ENCODE data around the gene MPRIP.
"Not testable (repeated sequence)": the region's sequence is repeated elsewhere in the genome, so short reads cannot be mapped to it uniquely, and the experiment has no call there.

MPRIP gene

DNA sequence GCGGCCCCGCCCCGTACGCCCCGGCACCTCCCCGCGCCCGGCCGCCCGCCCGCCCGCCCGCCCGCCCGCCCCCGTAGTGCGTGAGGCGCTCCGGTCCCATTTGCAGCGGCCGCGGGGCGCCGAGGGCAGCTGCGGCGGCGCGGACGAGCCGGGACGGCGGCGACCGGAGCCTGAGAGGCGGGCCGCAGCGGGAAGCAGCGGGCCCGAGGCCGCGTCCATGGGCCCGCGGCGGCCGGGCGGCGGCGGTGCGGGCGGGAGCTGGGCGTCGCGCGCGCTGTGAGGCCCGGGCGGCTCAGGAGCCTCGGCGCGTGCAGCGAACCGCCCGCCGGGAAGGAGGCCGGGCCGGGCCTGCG is at the start of gene MPRIP:
MPRIP (plus strand) TSS at position 74 of the 353 bp plus-strand sequence. CDS start 392 bp downstream, outside the sequence.
- no peak for DNase-seq (ENCODE audit: low read depth in 2 of 2)

- peak; percentile 71 to 72 for DNase-seq (ENCODE audit: low read depth in 2 of 2)
Observed at GRCh38 chr17:16994631-16995030, 47.6 kb upstream of the MPRIP start.

- no peak for DNase-seq (ENCODE audit: low read depth in 2 of 2)
Observed at GRCh38 chr17:16995930-16996329, 46.3 kb upstream of the MPRIP start.

DNA sequence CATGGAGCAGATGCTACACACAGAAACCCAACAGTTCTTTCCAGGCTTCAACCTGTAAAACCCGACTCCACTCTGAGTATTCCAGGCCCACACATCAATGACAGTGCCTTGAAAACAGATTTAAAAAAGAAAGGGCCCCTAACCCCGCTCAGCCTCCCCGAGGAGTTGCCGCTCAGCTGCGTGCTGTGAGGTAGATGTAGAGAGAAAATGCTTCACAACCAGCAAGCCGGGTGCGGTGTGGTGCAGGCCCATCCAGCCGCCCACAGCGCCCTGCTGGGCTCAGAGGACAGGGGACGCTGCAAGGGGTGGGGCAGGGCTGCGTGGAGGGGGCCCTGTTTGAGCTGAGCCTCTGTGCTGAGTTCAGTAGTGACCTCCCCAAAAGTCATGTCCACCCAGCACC is 45.5 kb upstream of the MPRIP start:
- not testable (repeated sequence) for DNase-seq (ENCODE audit: low read depth in 2 of 2)

DNA sequence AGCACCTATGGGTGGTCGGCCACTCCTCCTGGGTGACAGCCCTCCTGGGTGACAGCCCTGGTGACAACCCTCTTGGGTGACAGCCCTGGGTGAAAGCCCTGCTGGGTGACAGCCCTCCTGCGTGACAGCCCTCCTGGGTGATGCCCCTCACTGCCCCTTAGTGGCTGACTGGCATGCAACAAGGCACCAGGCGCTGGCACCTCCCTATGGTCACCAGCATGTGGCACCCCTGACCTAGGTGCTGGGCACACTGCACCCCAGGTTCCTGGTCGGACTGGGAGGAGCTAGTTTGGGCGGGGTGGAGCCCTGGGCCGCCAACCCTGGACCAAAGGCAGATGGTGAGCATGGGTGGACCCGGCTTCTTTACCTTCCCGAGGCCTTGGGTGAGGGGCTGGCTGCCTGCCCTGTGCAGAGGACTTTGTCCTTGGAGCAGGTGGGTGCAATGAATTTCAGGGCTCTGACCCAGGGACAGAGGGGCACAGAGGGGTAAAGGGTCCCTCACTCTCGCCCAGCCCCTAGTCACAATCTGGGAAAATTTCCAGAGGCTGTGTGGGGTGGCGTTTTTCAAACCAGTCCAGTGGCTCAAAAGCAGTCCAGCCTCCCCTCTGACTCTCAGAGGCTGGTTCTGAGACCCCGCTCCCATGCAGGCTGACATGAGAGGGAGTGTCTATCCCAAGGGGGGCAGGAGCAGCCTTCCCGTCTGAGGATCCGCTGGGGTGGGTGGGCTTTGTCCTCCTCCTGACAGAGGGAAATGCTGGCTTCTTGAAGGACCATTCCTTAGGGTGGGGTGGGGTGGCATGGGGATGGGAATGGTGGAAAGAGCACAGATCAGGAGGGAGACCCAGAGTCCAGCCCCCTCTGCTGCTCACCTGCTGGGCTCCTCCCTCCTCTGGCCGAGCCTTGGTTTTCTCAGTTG is 44.5 kb upstream of the MPRIP start:
- DNase-seq (ENCODE audit: low read depth in 2 of 2), result no peak

GRCh38 chr17:16999931-17000625 is 42.2 kb upstream of the MPRIP start:
- no peak for DNase-seq (ENCODE audit: low read depth in 2 of 2)

- no peak for DNase-seq (ENCODE audit: low read depth in 2 of 2)
Observed at GRCh38 chr17:17001076-17001777, 41.0 kb upstream of the MPRIP start.

DNA sequence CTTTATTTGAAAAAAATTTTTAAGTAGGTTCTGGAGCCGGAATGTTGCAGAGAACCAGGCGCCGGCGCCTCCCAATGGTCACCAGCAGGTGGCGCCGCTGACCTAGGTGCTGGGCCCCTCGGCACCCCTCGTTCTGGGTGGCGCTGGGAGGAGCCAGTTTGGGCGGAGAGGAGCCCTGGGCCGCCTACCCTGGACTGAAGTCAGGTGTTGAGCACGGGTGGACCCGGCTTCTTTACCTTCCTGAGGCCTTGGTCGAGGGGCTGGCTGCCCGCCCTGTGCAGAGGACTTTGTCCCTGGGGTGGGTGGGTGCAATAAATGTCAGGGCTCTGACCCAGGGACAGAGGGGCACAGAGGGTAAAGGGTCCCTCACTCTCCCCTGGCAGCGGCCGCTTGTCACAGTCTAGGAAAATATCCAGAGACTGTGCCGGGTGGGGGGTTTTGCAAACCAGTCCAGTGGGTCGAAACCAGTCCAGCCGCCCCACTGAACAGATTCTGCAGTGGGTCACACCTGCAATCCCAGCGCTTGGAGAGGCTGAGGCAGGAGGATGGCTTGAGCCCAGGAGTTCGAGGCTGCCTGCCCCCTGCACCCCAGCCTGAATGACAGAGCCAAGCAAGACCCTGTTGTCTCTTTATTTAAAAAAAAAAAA is 40.3 kb upstream of the MPRIP start:
- no peak for DNase-seq (ENCODE audit: low read depth in 2 of 2)

DNA sequence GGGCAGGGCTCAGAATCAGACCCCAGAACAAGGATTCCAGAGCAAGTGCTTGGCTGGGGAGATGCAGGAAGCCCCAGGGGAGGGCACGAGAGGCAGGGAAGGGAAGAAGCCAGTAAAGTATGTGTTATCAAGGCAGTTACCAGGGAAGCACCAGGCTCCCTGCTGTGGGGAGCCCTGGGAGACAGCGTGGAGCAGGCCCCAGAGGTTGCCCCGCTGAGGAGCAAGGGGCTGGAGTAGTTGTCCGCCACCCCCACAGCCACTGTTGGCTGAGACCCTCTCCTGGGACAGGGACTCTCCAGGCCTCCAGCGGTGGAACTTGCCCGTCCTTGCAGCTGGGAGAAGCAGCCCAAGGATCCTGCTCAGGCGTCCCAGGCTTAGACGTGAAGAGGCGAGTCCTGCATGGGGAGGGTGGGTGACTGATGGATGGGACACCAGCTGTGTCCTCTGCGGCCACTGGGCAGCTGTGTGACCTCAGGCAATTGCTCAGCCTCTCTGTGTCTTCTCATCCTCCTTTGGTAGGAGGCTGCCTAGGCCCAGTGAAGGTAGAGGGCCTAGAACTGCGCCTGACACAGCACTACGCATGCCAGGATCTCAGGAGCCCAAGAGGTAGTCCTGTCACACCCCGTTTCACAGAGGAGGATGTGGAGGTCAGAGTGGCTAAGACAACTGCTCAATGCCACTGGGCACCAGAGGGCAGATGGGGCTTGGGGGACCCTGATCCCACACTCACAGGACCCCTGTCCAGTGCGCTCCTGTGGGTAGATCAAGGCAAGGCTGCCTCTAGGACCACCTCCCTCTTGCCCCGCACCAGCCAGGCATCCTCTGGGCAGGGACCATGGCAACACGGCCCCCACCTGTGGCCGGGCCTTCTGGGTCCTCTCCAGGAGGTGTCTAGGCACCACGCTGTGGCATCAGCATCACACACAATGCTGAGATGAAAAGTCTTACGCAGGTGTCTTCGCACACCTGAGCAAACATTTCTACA is 39.2 kb upstream of the MPRIP start:
- not testable (repeated sequence) for DNase-seq (ENCODE audit: low read depth in 2 of 2)

- DNase-seq (ENCODE audit: low read depth in 2 of 2), result no peak
Observed at GRCh38 chr17:17004251-17004996, 37.8 kb upstream of the MPRIP start.

- DNase-seq (ENCODE audit: low read depth in 2 of 2), result not testable (repeated sequence)
Observed at GRCh38 chr17:17004997-17005614, 37.2 kb upstream of the MPRIP start.

GRCh38 chr17:17007891-17008290 is 34.4 kb upstream of the MPRIP start:
- DNase-seq (ENCODE audit: low read depth in 2 of 2), result not testable (repeated sequence)

GRCh38 chr17:17008621-17009397 is 33.4 kb upstream of the MPRIP start:
- not testable (repeated sequence) for DNase-seq (ENCODE audit: low read depth in 2 of 2)

- DNase-seq (ENCODE audit: low read depth in 2 of 2), result not testable (repeated sequence)
Observed at GRCh38 chr17:17009972-17010371, 32.3 kb upstream of the MPRIP start.

DNA sequence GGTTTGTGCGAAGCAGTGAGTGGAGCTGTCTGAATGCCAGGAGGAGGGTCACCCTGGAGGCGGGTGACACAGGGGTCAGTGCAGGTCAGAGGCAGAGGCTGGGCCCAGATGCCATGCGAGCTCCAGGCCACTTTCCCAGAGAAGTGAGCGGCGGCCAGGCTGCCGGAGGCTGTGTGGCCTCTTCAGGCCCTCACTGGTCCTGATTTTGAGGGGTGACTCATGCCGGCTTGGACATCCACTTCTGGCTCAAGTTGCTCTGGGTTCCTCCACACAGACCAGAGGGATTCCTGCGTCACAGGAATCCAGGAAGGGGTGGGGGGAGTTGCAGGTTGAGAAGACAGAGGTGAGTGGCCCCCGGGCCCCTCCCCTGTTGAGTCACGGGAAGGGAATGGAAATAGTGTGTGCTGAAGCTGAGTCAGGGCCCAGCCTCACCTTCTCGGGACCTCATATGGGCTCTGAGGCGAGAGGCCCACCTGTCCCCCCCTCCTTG is 31.7 kb upstream of the MPRIP start:
- DNase-seq (ENCODE audit: low read depth in 2 of 2), result not testable (repeated sequence)

- DNase-seq (ENCODE audit: low read depth in 2 of 2), result peak; percentile 80 to 81
Observed at GRCh38 chr17:17011043-17011907, 31.0 kb upstream of the MPRIP start.
